Measurements from ENCODE around the gene MYBL2.

MYBL2 gene

GRCh38 chr20:43669332-43669731, 2.4 kb downstream of the MYBL2 start:
- no peak overlapping the region for H3K4me3 ChIP-seq (ENCODE audit: low read depth, low read length)
- TF ChIP-seq CTCF (IDR thresholded peaks at IDR 0.05; ENCODE audit: low read depth, low read length), result no peak

- H3K4me3 ChIP-seq (ENCODE audit: low read depth, low read length), result no peak overlapping the region
- TF ChIP-seq CTCF (IDR thresholded peaks at IDR 0.05; ENCODE audit: low read depth, low read length), result no peak
These were observed 3.5 kb downstream of the MYBL2 start for GRCh38 chr20:43670423-43670822.

GRCh38 chr20:43676368-43676767, 9.5 kb downstream of the MYBL2 start:
- TF ChIP-seq CTCF (IDR thresholded peaks at IDR 0.05; ENCODE audit: low read depth, low read length), result no peak

GRCh38 chr20:43680981-43681380, 14.1 kb downstream of the MYBL2 start:
- TF ChIP-seq CTCF (IDR thresholded peaks at IDR 0.05; ENCODE audit: low read depth, low read length), result no peak
- no peak overlapping the region for H3K4me3 ChIP-seq (ENCODE audit: low read depth, low read length)

More at GRCh38 chr20:43676368-43676767, 9.5 kb downstream of the MYBL2 start:
- H3K4me3 ChIP-seq (ENCODE audit: low read depth, low read length), result no peak overlapping the region

- TF ChIP-seq CTCF (IDR thresholded peaks at IDR 0.05; ENCODE audit: low read depth, low read length), result no peak
- H3K4me3 ChIP-seq (ENCODE audit: low read depth, low read length), result no peak overlapping the region
These were observed 14.6 kb downstream of the MYBL2 start for GRCh38 chr20:43681468-43681942.

GRCh38 chr20:43681991-43682410, 15.1 kb downstream of the MYBL2 start:
- no peak overlapping the region for H3K4me3 ChIP-seq (ENCODE audit: low read depth, low read length)
- TF ChIP-seq CTCF (IDR thresholded peaks at IDR 0.05; ENCODE audit: low read depth, low read length), result no peak

- no peak overlapping the region for H3K4me3 ChIP-seq (ENCODE audit: low read depth, low read length)
- no peak for TF ChIP-seq CTCF (IDR thresholded peaks at IDR 0.05; ENCODE audit: low read depth, low read length)
These were observed 15.5 kb downstream of the MYBL2 start for GRCh38 chr20:43682446-43682845.
